IMR-90 (cell line): ENCODE measurements around the gene WWC2. TPM values are rescaled to one million over a fixed set of nuclear protein-coding genes. Genes with fewer than 3 reads are reported as not detected.

ENCODE experiments used
- ATAC-seq: fragments of 200-7000 bp; cut with Tn5 transposase; 2 replicates; pipeline ENCODE4 v1.9.1; 2020; ENCODE audit warnings: low read depth, mild to moderate bottlenecking, moderate library complexity
- BruUV-seq: library from RNA; stranded (reverse); fragments of 400-500 nt; replicated peaks from 2 replicates; lab custom pipeline; 2021; lab: Mats Ljungman, UMichigan
- CTCF ChIA-PET: fragments of 300-600 bp; formaldehyde crosslinking; extraction: SDS; loops from one replicate; lab custom pipeline; 2021; ENCODE audit warnings: antibody characterized with exemption; lab: Yijun Ruan, JAX
- POLR2A ChIA-PET: fragments of 300-600 bp; sonication (Branson Sonifier 250); formaldehyde crosslinking; loops from one replicate; lab custom pipeline; 2022; ENCODE audit warnings: antibody characterized with exemption; ENCODE audit not compliant: unreplicated experiment; lab: Charles Lee
- DNase-seq: peaks from one replicate; pipeline ENCODE4 v3.0.0; 2013
- H2AFZ ChIP-seq: replicated peaks from 2 replicates; pipeline ENCODE3; 2013; ENCODE audit warnings: low read length, mild to moderate bottlenecking; ENCODE audit not compliant: poor library complexity
- H2AK5ac ChIP-seq: 2 replicates; pipeline ENCODE4 v1.6.1; 2013; ENCODE audit warnings: low read depth, low read length, inconsistent platforms
- H2AK9ac ChIP-seq: replicated peaks from 2 replicates; pipeline ENCODE3; 2013; ENCODE audit warnings: mild to moderate bottlenecking, low read depth, low read length, moderate library complexity; ENCODE audit not compliant: poor library complexity
- H2BK120ac ChIP-seq: 2 replicates; pipeline ENCODE4 v1.6.1; 2013; ENCODE audit warnings: low read depth, low read length, inconsistent platforms
- H2BK15ac ChIP-seq: 3 replicates; pipeline ENCODE4 v1.6.1; 2013; ENCODE audit warnings: low read depth, low read length, inconsistent platforms
- H2BK20ac ChIP-seq: 2 replicates; pipeline ENCODE4 v1.6.1; 2013; ENCODE audit warnings: low read depth, mild to moderate bottlenecking, inconsistent platforms, low read length, moderate library complexity
- H2BK5ac ChIP-seq: 2 replicates; pipeline ENCODE4 v1.6.1; 2013; ENCODE audit warnings: mild to moderate bottlenecking, low read depth, low read length, inconsistent platforms; ENCODE audit not compliant: poor library complexity, severe bottlenecking
- H3K14ac ChIP-seq: replicated peaks from 2 replicates; pipeline ENCODE4 v1.6.1; 2013; ENCODE audit warnings: low read depth, low read length, inconsistent platforms
- H3K18ac ChIP-seq: 2 replicates; pipeline ENCODE4 v1.6.1; 2013; ENCODE audit warnings: low read depth, low read length, control low read depth
- H3K23ac ChIP-seq: 2 replicates; pipeline ENCODE4 v1.6.1; 2013; ENCODE audit warnings: low read depth, low read length, inconsistent platforms
- H3K27ac ChIP-seq: 2 replicates; pipeline ENCODE4 v1.5.1; 2013; ENCODE audit warnings: mild to moderate bottlenecking, control low read depth, low read length; ENCODE audit not compliant: insufficient read depth
- H3K27me3 ChIP-seq: 2 replicates; pipeline ENCODE4 v1.6.1; 2013; ENCODE audit warnings: low read length; ENCODE audit not compliant: control insufficient read depth, insufficient read depth
- H3K36me3 ChIP-seq: 2 replicates; pipeline ENCODE4 v1.6.1; 2013; ENCODE audit warnings: low read length, mixed read lengths; ENCODE audit not compliant: control insufficient read depth, insufficient read depth
- H3K4ac ChIP-seq: 2 replicates; pipeline ENCODE4 v1.6.1; 2013; ENCODE audit warnings: low read depth, low read length, inconsistent platforms
- H3K4me1 ChIP-seq: 2 replicates; pipeline ENCODE4 v1.6.1; 2013; ENCODE audit warnings: low read length, mixed read lengths; ENCODE audit not compliant: control insufficient read depth, insufficient read depth
- H3K4me2 ChIP-seq: 2 replicates; pipeline ENCODE4 v1.6.1; 2013; ENCODE audit warnings: low read depth, mild to moderate bottlenecking, control low read depth, low read length, moderate library complexity
- H3K4me3 ChIP-seq: 2 replicates; pipeline ENCODE4 v1.5.1; 2013; ENCODE audit warnings: low read depth, mild to moderate bottlenecking, control low read depth, low read length, moderate library complexity; ENCODE audit not compliant: insufficient read depth
- H3K56ac ChIP-seq: 2 replicates; pipeline ENCODE4 v1.6.1; 2013; ENCODE audit warnings: low read length, inconsistent platforms; ENCODE audit not compliant: insufficient read depth; ENCODE audit errors: extremely low read depth
- H3K79me1 ChIP-seq, 2 experiments: 2 replicates each; pipeline ENCODE4 v1.6.1; 2013; ENCODE audit warnings: low read length in 2 of 2, inconsistent platforms in 1 of 2, low read depth in 1 of 2
- H3K9ac ChIP-seq: 2 replicates; pipeline ENCODE4 v1.6.1; 2013; ENCODE audit warnings: low read depth, low read length, control low read depth
- H3K9me1 ChIP-seq: 2 replicates; pipeline ENCODE4 v1.6.1; 2013; ENCODE audit warnings: low read length, inconsistent platforms; ENCODE audit not compliant: insufficient read depth
- H3K9me3 ChIP-seq: 2 replicates; pipeline ENCODE4 v1.6.1; 2013; ENCODE audit warnings: low read length; ENCODE audit not compliant: control insufficient read depth, insufficient read depth
- H4K20me1 ChIP-seq: 2 replicates; pipeline ENCODE4 v1.6.1; 2013; ENCODE audit warnings: low read length, inconsistent platforms; ENCODE audit not compliant: insufficient read depth
- H4K5ac ChIP-seq: 2 replicates; pipeline ENCODE4 v1.6.1; 2013; ENCODE audit warnings: mild to moderate bottlenecking, low read depth, low read length, control low read depth
- H4K8ac ChIP-seq, 2 experiments: 2 replicates each; pipeline ENCODE4 v1.6.1; 2013; ENCODE audit warnings: low read depth in 2 of 2, low read length in 2 of 2, control low read depth in 1 of 2, inconsistent platforms in 1 of 2
- H4K91ac ChIP-seq: 2 replicates; pipeline ENCODE4 v1.6.1; 2013; ENCODE audit warnings: low read depth, low read length, inconsistent platforms; ENCODE audit not compliant: insufficient read depth
- BHLHE40 ChIP-seq: fragments of 150-350 bp; IDR thresholded peaks from 2 replicates; pipeline ENCODE4 v1.6.1; 2016; ENCODE audit warnings: mild to moderate bottlenecking, low read depth, low read length
- CHD1 ChIP-seq: IDR thresholded peaks from 2 replicates; pipeline ENCODE4 v1.6.1; 2012; ENCODE audit warnings: low read depth, low read length, improper control_type of control experiment
- CTCF ChIP-seq: conservative IDR thresholded peaks from 2 replicates; pipeline ENCODE4 v1.5.1; 2012; ENCODE audit warnings: mild to moderate bottlenecking, low read depth, low read length, improper control_type of control experiment
- ELK1 ChIP-seq: fragments of 150-350 bp; IDR thresholded peaks from 2 replicates; pipeline ENCODE4 v1.6.1; 2016; ENCODE audit warnings: low read depth, mild to moderate bottlenecking, low read length, moderate library complexity, borderline replicate concordance
- FOS ChIP-seq: fragments of 150-350 bp; IDR thresholded peaks from 2 replicates; pipeline ENCODE4 v1.6.1; 2016; ENCODE audit warnings: low read depth, low read length
- MAFK ChIP-seq: IDR thresholded peaks from 2 replicates; pipeline ENCODE4 v1.6.1; 2012; ENCODE audit warnings: low read depth, low read length, improper control_type of control experiment
- MAZ ChIP-seq: IDR thresholded peaks from 2 replicates; pipeline ENCODE4 v1.6.1; 2012; ENCODE audit warnings: low read depth, mild to moderate bottlenecking, low read length, improper control_type of control experiment, moderate library complexity, borderline replicate concordance
- MXI1 ChIP-seq: IDR thresholded peaks from 2 replicates; pipeline ENCODE4 v1.6.1; 2012; ENCODE audit warnings: low read depth, mild to moderate bottlenecking, low read length, moderate library complexity, borderline replicate concordance
- NFE2L2 ChIP-seq: fragments of 150-350 bp; IDR thresholded peaks from 2 replicates; pipeline ENCODE4 v1.6.1; 2016; ENCODE audit warnings: low read depth, mild to moderate bottlenecking, low read length
- POLR2A ChIP-seq: IDR thresholded peaks from 2 replicates; pipeline ENCODE4 v1.6.1; 2012; ENCODE audit warnings: mild to moderate bottlenecking, low read depth, low read length
- RAD21 ChIP-seq: IDR thresholded peaks from 2 replicates; pipeline ENCODE4 v1.6.1; 2012; ENCODE audit warnings: low read length, improper control_type of control experiment
- RCOR1 ChIP-seq: IDR thresholded peaks from 2 replicates; pipeline ENCODE4 v1.6.1; 2012; ENCODE audit warnings: mild to moderate bottlenecking, low read length, improper control_type of control experiment; ENCODE audit not compliant: insufficient replicate concordance
- RFX5 ChIP-seq: IDR thresholded peaks from 2 replicates; pipeline ENCODE4 v1.8.0; 2012; ENCODE audit warnings: low read depth, mild to moderate bottlenecking, low read length, moderate library complexity
- USF2 ChIP-seq: fragments of 150-350 bp; IDR thresholded peaks from 2 replicates; pipeline ENCODE4 v1.6.1; 2017; ENCODE audit warnings: mild to moderate bottlenecking, antibody characterized with exemption, low read length, low read depth
- WGBS, 2 experiments: methylation state at CpG; one replicate each; pipeline versions ENCODE4 v1.1.5 to v1.1.7; 2013; ENCODE audit warnings: missing lambda C conversion rate in 2 of 2; ENCODE audit not compliant: insufficient read length in 1 of 2; ENCODE audit errors: extremely low coverage in 2 of 2; 5-methylcytosine and 5-hydroxymethylcytosine counted together
- dilution Hi-C: fragments of 300-500 bp; cut with HindIII; formaldehyde crosslinking; loops from one replicate; pipeline ENCODE4 v1.14.3; 2018; ENCODE audit warnings: low sequenced_read_pairs; ENCODE audit not compliant: unreplicated experiment
- in situ Hi-C: fragments of 300-500 bp; cut with MboI; formaldehyde crosslinking; loops from 3 replicates; pipeline ENCODE4 v1.14.3; 2019; ENCODE audit warnings: low sequenced_read_pairs, inconsistent platforms, mixed read lengths
- intact Hi-C: fragments of 100-400 bp; cut with micrococcal nuclease; formaldehyde crosslinking; loops from 2 replicates; pipeline ENCODE4 v1.10.0; 2022
- polyA plus RNA-seq, 3 experiments: library from polyadenylated mRNA; depleted of rRNA; stranded (reverse); fragments of >200 nt; gene quantifications; 2 replicates each; pipeline ENCODE4 v1.2.3, GENCODE V29; 2012; ENCODE audit warnings: low replicate concordance in 1 of 3
- total RNA-seq: library from RNA; depleted of rRNA; stranded (reverse); fragments of >200 nt; gene quantifications from 2 replicates; pipeline ENCODE4 v1.2.3, GENCODE V29; 2012

WWC2 gene
- total and polyA plus RNA-seq, 2 of the 4 experiments (the other 2 are of a cell fraction): 26.6 to 27.4 TPM

GRCh38 chr4:183163135-183163534 lies 64.1 kb downstream of the WWC2 start:
- Histone ChIP-seq H3K27me3 (no peaks in the 10 kb centered on the region), H4K20me1 (peaks cover 13% of the 10 kb centered on the region; the same call in 1 of the 2 replicates), H3K56ac (no peak overlapping the region), H2BK5ac (no peak overlapping the region), H3K4ac (no peak overlapping the region), H3K18ac (0 out of 2 replicates have a peak overlapping the region, but pooled peaks have one; percentile 21), H3K9ac (no peak overlapping the region), H3K4me3 (no peak overlapping the region), H2BK120ac (no peak overlapping the region), H3K9me3 (no peaks in the 10 kb centered on the region), H2BK15ac (no peak overlapping the region), H2AFZ (no peak overlapping the region), H3K23ac (no peak overlapping the region), H3K4me1 (peaks cover 19% of the 10 kb centered on the region), H3K4me2 (no peak overlapping the region), H3K27ac (no peak overlapping the region), H4K91ac (0 out of 2 replicates have a peak overlapping the region, but pooled peaks have one; percentile 19), H4K8ac (0 out of 4 replicates have a peak overlapping the region, but pooled peaks of 1 of the 2 experiments have one; percentile 23), H4K5ac (0 out of 2 replicates have a peak overlapping the region, but pooled peaks have one; percentile 37), H2BK20ac (no peak overlapping the region), H2AK5ac (peak overlapping the region; percentile 23; the same call in 1 of the 2 replicates), H3K36me3 (no peaks in the 10 kb centered on the region), H2AK9ac (no peak overlapping the region), H3K14ac (peak overlapping the region; percentile 13), H3K9me1 (peaks cover 10% of the 10 kb centered on the region), H3K79me1 (peaks cover 42 to 72% of the 10 kb centered on the region in 2 experiments)
- POLR2A ChIA-PET: no interaction called here
- DNase-seq: no peak
- dilution Hi-C loops: no loop called here
- intact Hi-C loops: no loop called here
- no TSS peak for BruUV-seq
- CTCF ChIA-PET: no interaction called here
- TF ChIP-seq MAFK (no peak), ELK1 (no peak), RFX5 (no peak), CHD1 (no peak), MXI1 (no peak), USF2 (no peak), FOS (no peak), RAD21 (no peak), RCOR1 (no peak), MAZ (no peak), POLR2A (no peak), CTCF (no peak), BHLHE40 (no peak), NFE2L2 (no peak)
- in situ Hi-C loops: no loop called here
- no CpG with 5 or more reads among the region's 3 CpGs for WGBS, 2 experiments
- no peak for ATAC-seq
